Measurements from ENCODE around the gene NOS2. TPM values are rescaled to one million over a fixed set of nuclear protein-coding genes. Genes with fewer than 3 reads are reported as not detected.
"Not testable (repeated sequence)": the region's sequence is repeated elsewhere in the genome, so short reads cannot be mapped to it uniquely, and the experiment has no call there.

Gene NOS2
- total and polyA plus RNA-seq, 12 donors = 0.06 to 1.6 (median 0.23) TPM; not detected in 2

DNA sequence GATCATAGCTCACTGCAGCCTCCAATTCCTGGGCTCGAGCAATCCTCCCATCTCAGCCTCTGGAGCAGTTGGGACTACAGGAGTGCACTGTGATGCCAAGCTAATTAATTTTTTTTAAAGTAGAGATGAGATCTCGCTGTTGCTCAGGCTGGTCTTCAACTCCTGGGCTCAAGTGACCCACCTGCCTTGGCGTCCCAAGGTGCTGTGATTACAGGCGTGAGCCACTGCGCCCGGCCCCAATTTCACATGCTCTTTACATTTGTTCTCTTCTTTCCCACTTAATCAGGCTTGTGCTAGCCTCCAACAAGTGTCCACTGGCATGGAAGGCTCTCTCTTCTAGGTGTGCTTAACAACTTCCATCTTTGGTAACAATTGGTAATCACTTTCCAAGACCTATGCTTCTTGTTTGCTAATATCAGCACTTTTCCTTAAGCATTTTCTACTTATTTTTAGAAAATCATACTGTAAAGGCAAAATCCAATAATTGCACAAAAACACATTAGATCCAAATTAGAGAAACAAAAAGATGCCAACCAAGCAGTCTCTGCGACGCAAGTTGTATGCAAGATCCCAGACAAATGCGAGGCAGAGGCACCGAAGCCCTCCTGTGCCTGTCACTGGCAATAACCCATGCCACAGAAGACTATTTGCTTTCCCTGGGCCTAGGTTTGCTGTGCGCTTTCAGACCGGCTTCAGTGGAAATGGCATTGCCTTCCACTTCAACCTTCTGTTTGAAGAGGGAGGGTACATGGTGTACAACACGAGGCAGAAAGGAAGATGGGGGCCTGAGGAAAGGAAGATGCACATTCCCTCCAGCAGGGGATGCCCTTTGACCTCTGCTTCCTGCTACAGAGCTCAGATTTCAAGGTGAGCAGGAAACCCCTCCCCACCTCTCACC lies 52.6 kb downstream of the NOS2 start:
- no peaks in the 10 kb centered on the region for H3K36me3 ChIP-seq
- DNase-seq (no peak), ATAC-seq (no peak)
- 85 to 89% methylated on average over 13 of the region's 13 CpGs for WGBS, 2 donors
- no peak overlapping the region for H3K4me3 ChIP-seq
- intact Hi-C loops (cut with DNase I) = loop anchor here in 1 of 10 donors (5.0 kb wide), 1 partner anchor 90 kb away; no protein-coding TSS in a partner anchor
- H3K4me1 ChIP-seq = peaks cover 0 to 17% (median 0%) of the 10 kb centered on the region in 9 donors
- H3K9me3 ChIP-seq = no peaks in the 10 kb centered on the region
- no peaks in the 10 kb centered on the region for H3K27me3 ChIP-seq
- peak overlapping the region in 1 of 10 donors; percentile 85 for H3K27ac ChIP-seq
- TF ChIP-seq, protein P1, sequence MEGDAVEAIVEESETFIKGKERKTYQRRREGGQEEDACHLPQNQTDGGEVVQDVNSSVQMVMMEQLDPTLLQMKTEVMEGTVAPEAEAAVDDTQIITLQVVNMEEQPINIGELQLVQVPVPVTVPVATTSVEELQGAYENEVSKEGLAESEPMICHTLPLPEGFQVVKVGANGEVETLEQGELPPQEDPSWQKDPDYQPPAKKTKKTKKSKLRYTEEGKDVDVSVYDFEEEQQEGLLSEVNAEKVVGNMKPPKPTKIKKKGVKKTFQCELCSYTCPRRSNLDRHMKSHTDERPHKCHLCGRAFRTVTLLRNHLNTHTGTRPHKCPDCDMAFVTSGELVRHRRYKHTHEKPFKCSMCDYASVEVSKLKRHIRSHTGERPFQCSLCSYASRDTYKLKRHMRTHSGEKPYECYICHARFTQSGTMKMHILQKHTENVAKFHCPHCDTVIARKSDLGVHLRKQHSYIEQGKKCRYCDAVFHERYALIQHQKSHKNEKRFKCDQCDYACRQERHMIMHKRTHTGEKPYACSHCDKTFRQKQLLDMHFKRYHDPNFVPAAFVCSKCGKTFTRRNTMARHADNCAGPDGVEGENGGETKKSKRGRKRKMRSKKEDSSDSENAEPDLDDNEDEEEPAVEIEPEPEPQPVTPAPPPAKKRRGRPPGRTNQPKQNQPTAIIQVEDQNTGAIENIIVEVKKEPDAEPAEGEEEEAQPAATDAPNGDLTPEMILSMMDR (IDR thresholded peaks at IDR 0.05) = peak in 2 of 9 donors; percentile 4 to 11

DNA sequence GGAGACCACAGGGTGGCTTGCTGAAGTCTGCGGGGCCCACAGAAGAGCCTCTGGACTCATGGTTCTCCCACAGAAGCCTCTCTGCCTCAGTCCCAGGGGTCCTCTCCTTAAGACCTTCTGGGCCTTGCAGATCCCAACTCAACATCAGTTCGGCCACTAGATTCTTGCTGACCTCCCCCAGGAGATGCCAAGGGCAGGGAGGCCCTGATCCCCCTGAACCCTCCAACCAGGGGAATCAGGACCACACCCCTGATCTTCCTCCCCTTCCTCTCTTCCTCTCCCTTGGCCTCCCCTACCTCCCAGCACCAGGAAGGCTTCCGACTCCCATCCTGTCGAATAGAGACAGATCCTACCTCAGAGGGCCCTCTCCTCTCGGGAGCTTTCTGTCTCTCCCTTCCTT lies 53.4 kb downstream of the NOS2 start:
- Histone ChIP-seq H3K27me3 (no peaks in the 10 kb centered on the region), H3K9me3 (no peaks in the 10 kb centered on the region), H3K36me3 (no peaks in the 10 kb centered on the region), H3K4me3 (no peak overlapping the region), H3K27ac (peak overlapping the region in 1 of 10 donors; percentile 85), H3K4me1 (peaks cover 0 to 21% (median 0%) of the 10 kb centered on the region in 9 donors)
- 91 to 98% methylated on average over 5 of the region's 5 CpGs for WGBS, 2 donors
- intact Hi-C loops (cut with DNase I) = loop anchor here in 1 of 10 donors (5.0 kb wide), 1 partner anchor 90 kb away; no protein-coding TSS in a partner anchor
- no peak for ATAC-seq
- TF ChIP-seq, protein P1 (IDR thresholded peaks at IDR 0.05) = no peak
- no peak for DNase-seq

- not testable (repeated sequence) for H3K27me3 ChIP-seq, H3K36me3 ChIP-seq, H3K9me3 ChIP-seq, H3K4me3 ChIP-seq, DNase-seq
- 82 to 95% methylated on average over 1 of the region's 5 CpGs for WGBS, 2 donors
- peak in 1 of 8 donors; percentile 54 for ATAC-seq
- peak overlapping the region in 1 of 10 donors; percentile 85 for H3K27ac ChIP-seq
- intact Hi-C loops (cut with DNase I) = loop anchor here in 1 of 10 donors (5.0 kb wide), 1 partner anchor 89 kb away; no protein-coding TSS in a partner anchor
- peaks cover 0 to 24% (median 0%) of the 10 kb centered on the region in 9 donors for H3K4me1 ChIP-seq
Measured at GRCh38 chr17:27746320-27746719, 54.0 kb downstream of the NOS2 start.

- H3K9me3 ChIP-seq, DNase-seq, H3K4me3 ChIP-seq, H3K27me3 ChIP-seq, H3K27ac ChIP-seq, ATAC-seq, H3K36me3 ChIP-seq: not testable (repeated sequence)
- intact Hi-C loops (cut with DNase I) = loop anchor here in 1 of 10 donors (5.0 kb wide), 1 partner anchor 88 kb away; no protein-coding TSS in a partner anchor
- peaks cover 0 to 24% (median 0%) of the 10 kb centered on the region in 9 donors for H3K4me1 ChIP-seq
- 79 to 93% methylated on average over 11 to 13 of the region's 13 CpGs for WGBS, 2 donors
Measured at GRCh38 chr17:27745207-27745830, 55.0 kb downstream of the NOS2 start.

DNA sequence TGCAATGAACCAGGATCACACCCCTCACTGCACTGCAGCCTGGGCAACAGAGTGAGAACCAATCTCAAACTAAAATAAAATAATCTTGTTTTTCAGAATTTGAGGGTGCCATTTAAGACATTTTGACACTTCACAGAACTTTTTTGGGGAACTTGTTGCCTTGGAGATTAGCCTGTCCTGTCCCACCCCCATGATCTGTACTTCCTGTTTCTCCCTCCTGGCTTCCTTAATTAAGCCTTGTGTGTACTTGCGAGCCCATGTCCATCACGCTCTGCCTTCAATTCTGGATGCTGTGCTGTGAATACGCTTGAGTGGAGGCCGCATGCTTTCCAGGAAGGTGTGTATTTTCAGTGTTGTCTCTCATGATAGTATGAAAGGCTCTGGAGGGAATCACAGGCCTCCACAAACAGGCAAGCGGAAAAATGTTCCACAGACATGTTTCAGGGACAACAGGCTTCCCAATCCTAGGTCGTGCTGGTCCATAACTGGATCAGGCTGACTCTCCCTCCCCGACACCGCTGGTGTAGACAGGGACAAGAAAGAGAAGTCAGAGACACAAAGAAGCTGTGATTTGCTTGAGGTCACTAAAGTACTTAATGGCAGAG lies 56.9 kb downstream of the NOS2 start:
- intact Hi-C loops (cut with DNase I) = no loop called here
- TF ChIP-seq, protein P1 (IDR thresholded peaks at IDR 0.05) = no peak
- peaks cover 0 to 2% (median 0%) of the 10 kb centered on the region in 7 donors for H3K27me3 ChIP-seq
- WGBS, 2 donors = 73 to 83% methylated on average over 8 of the region's 8 CpGs
- ATAC-seq (peak in 1 of 8 donors; percentile 42), DNase-seq (no peak)
- H3K4me3 ChIP-seq = no peak overlapping the region
- peak overlapping the region in 1 of 10 donors; percentile 64 for H3K27ac ChIP-seq
- H3K9me3 ChIP-seq = no peaks in the 10 kb centered on the region
- H3K4me1 ChIP-seq = peaks cover 0 to 24% (median 0%) of the 10 kb centered on the region in 9 donors
- no peaks in the 10 kb centered on the region for H3K36me3 ChIP-seq
